ENCODE measurements around the gene SETD7.

GRCh38 chr4:139602776-139603360 is 46.8 kb upstream of the SETD7 start:
- no peak for TF ChIP-seq CTCF (IDR thresholded peaks at IDR 0.05; ENCODE audit: extremely low read depth in 1 of 2, insufficient read depth in 1 of 2, low read depth in 1 of 2, low read length in 2 of 2)
- no peak for TF ChIP-seq POLR2A (IDR thresholded peaks at IDR 0.05; ENCODE audit: low read depth, low read length)
- no peak for TF ChIP-seq FOS (IDR thresholded peaks at IDR 0.05; ENCODE audit: borderline replicate concordance, insufficient read depth, low read length)
- TF ChIP-seq EZH2 (IDR thresholded peaks at IDR 0.05; ENCODE audit: borderline replicate concordance, low read depth, low read length, severe bottlenecking), result no peak
- no peak for TF ChIP-seq POLR2AphosphoS5 (IDR thresholded peaks at IDR 0.05; ENCODE audit: insufficient read depth, low read depth, low read length)
- TF ChIP-seq MYC (IDR thresholded peaks at IDR 0.05; ENCODE audit: low read depth, low read length), result no peak

All from endothelial cell of umbilical vein (primary cell).